GM21381 (cell line): ENCODE results near the gene POTEC.
"Not testable (repeated sequence)": the region's sequence is repeated elsewhere in the genome, so short reads cannot be mapped to it uniquely, and the experiment has no call there.

ENCODE experiments used
- ATAC-seq: cut with Tn5 transposase; IDR thresholded peaks from one replicate; pipeline ENCODE4 v1.9.1; 2021; ENCODE audit warnings: mild to moderate bottlenecking, moderate library complexity; ENCODE audit not compliant: unreplicated experiment

POTEC gene

GRCh38 chr18:14543446-14543964, at the start of gene POTEC:
Gene POTEC (minus strand): TSS chr18:14543600. CDS start chr18:14543146, 454 bp downstream.
- not testable (repeated sequence) for ATAC-seq

GRCh38 chr18:14577971-14578370, 34.6 kb upstream of the POTEC start:
- no peak for ATAC-seq

GRCh38 chr18:14559502-14559901, 16.1 kb upstream of the POTEC start:
- not testable (repeated sequence) for ATAC-seq

- not testable (repeated sequence) for ATAC-seq
Measured at GRCh38 chr18:14531659-14532058, 11.7 kb downstream of the POTEC start.

- ATAC-seq: not testable (repeated sequence)
Measured at GRCh38 chr18:14510707-14511106, 32.7 kb downstream of the POTEC start.

GRCh38 chr18:14503691-14504090, 39.7 kb downstream of the POTEC start:
- not testable (repeated sequence) for ATAC-seq

GRCh38 chr18:14501894-14502293, 41.5 kb downstream of the POTEC start:
- ATAC-seq: not testable (repeated sequence)

- ATAC-seq: not testable (repeated sequence)
Measured at GRCh38 chr18:14489256-14490014, 54.0 kb downstream of the POTEC start.

- not testable (repeated sequence) for ATAC-seq
Measured at GRCh38 chr18:14488789-14489188, 54.6 kb downstream of the POTEC start.

GRCh38 chr18:14486926-14487580, 56.3 kb downstream of the POTEC start:
- ATAC-seq: not testable (repeated sequence)

GRCh38 chr18:14479076-14479475, 64.3 kb downstream of the POTEC start:
- ATAC-seq: not testable (repeated sequence)

- ATAC-seq: not testable (repeated sequence)
Measured at GRCh38 chr18:14475520-14475919, 67.9 kb downstream of the POTEC start.

- ATAC-seq: not testable (repeated sequence)
Measured at GRCh38 chr18:14474752-14475151, 68.6 kb downstream of the POTEC start.

- not testable (repeated sequence) for ATAC-seq
Measured at GRCh38 chr18:14474007-14474720, 69.2 kb downstream of the POTEC start.

GRCh38 chr18:14473250-14474006, 70.0 kb downstream of the POTEC start:
- not testable (repeated sequence) for ATAC-seq

GRCh38 chr18:14471286-14471685, 72.1 kb downstream of the POTEC start:
- ATAC-seq: not testable (repeated sequence)

GRCh38 chr18:14470446-14470845, 73.0 kb downstream of the POTEC start:
- ATAC-seq: not testable (repeated sequence)

- ATAC-seq: not testable (repeated sequence)
Measured at GRCh38 chr18:14470046-14470445, 73.4 kb downstream of the POTEC start.

- ATAC-seq: not testable (repeated sequence)
Measured at GRCh38 chr18:14465989-14466388, 77.4 kb downstream of the POTEC start.
